Osteocyte (in vitro differentiated cells): ENCODE measurements around the gene SEPTIN10. TPM values are rescaled to one million over a fixed set of nuclear protein-coding genes. Genes with fewer than 3 reads are reported as not detected.
"Not testable (repeated sequence)": the region's sequence is repeated elsewhere in the genome, so short reads cannot be mapped to it uniquely, and the experiment has no call there.

Experiments used
- DNase-seq: peaks from one replicate; pipeline ENCODE4 v3.0.0; 2021; ENCODE audit warnings: mixed read lengths; ENCODE audit not compliant: unreplicated experiment; ENCODE audit errors: extremely low spot score
- H3K27ac Mint-ChIP-seq: one replicate; pipeline ENCODE4 v1.8.0; 2021; ENCODE audit warnings: mild to moderate bottlenecking, mixed read lengths; ENCODE audit not compliant: unreplicated experiment
- H3K27me3 Mint-ChIP-seq: one replicate; pipeline ENCODE4 v1.8.0; 2021; ENCODE audit warnings: mixed read lengths; ENCODE audit not compliant: unreplicated experiment
- H3K36me3 Mint-ChIP-seq: one replicate; pipeline ENCODE4 v1.8.0; 2021; ENCODE audit warnings: mixed read lengths; ENCODE audit not compliant: unreplicated experiment
- H3K4me1 Mint-ChIP-seq: one replicate; pipeline ENCODE4 v1.8.0; 2021; ENCODE audit warnings: mixed read lengths; ENCODE audit not compliant: unreplicated experiment
- H3K4me3 Mint-ChIP-seq: one replicate; pipeline ENCODE4 v1.8.0; 2021; ENCODE audit warnings: mild to moderate bottlenecking, moderate library complexity, mixed read lengths; ENCODE audit not compliant: unreplicated experiment
- H3K9me3 Mint-ChIP-seq: one replicate; pipeline ENCODE4 v1.8.0; 2021; ENCODE audit warnings: mixed read lengths; ENCODE audit not compliant: unreplicated experiment
- total RNA-seq: library from RNA; stranded (reverse); gene quantifications from 2 replicates; pipeline ENCODE4 v1.2.1, GENCODE V29; 2021
- TF ChIP-seq, protein P1 (sequence below): fragments of 200-600 bp; sonication (generic); IDR thresholded peaks from 2 replicates; pipeline ENCODE4 v1.5.0; 2021; ENCODE audit warnings: antibody characterized with exemption, mild to moderate bottlenecking, moderate library complexity

Gene SEPTIN10
- total RNA-seq, 1 donor from 2014 or later: 109 TPM

DNA sequence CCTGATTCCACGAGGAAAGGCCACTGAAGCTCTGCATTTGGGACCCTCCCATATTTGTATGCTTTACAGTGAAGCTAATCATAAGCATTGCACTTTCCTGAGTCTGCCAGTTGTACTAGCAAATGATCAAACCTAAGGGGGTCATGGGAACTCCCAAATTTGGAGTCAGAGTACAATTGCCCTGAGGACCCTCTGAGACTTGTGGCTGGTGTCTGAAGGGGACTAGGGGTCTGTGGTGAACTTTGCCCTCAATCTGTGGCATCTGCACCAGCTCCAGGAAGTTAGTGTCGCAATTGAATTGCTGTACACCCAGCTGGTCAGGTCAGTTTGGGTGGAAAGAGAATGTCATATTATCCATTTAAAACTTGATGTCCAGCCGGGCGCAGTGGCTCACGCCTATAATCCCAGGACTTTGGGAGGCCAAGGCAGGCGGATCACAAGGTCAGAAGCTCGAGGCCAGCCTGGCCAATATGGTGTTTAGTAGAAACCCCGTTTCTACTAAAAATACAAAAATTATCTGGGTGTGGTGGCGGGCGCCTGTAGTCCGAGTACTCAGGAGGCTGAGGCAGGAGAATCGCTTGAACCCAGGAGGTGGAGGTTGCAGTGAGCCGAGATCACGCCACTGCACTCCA lies 18.5 kb upstream of the SEPTIN10 start:
- Mint-ChIP-seq H3K4me1 (peaks cover 2% of the 10 kb centered on the region), H3K4me3 (no peak overlapping the region), H3K9me3 (no peaks in the 10 kb centered on the region), H3K36me3 (no peaks in the 10 kb centered on the region), H3K27me3 (no peaks in the 10 kb centered on the region), H3K27ac (no peak overlapping the region)
- TF ChIP-seq, protein P1, sequence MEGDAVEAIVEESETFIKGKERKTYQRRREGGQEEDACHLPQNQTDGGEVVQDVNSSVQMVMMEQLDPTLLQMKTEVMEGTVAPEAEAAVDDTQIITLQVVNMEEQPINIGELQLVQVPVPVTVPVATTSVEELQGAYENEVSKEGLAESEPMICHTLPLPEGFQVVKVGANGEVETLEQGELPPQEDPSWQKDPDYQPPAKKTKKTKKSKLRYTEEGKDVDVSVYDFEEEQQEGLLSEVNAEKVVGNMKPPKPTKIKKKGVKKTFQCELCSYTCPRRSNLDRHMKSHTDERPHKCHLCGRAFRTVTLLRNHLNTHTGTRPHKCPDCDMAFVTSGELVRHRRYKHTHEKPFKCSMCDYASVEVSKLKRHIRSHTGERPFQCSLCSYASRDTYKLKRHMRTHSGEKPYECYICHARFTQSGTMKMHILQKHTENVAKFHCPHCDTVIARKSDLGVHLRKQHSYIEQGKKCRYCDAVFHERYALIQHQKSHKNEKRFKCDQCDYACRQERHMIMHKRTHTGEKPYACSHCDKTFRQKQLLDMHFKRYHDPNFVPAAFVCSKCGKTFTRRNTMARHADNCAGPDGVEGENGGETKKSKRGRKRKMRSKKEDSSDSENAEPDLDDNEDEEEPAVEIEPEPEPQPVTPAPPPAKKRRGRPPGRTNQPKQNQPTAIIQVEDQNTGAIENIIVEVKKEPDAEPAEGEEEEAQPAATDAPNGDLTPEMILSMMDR: no peak
- DNase-seq: no peak

DNA sequence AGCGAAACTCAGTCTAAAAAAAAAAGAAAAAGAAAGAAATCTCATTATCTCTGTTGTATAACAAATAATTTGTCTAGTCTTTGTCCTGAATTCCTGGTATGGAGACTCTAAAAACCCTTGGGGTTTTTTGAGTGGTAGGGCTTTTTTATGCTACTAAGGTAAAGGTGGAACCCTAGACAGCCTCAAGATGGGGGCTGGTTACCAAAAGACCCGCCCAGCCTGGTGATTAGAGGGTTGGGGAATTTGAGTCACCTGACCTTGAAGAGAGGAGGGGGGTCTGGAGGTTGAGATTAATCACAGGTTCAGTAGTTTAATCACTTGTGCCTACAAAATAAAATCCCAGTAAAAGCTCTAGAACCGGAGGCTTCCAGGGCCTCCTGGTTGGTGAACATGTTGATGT lies 18.0 kb upstream of the SEPTIN10 start:
- Mint-ChIP-seq H3K4me3 (no peak overlapping the region), H3K9me3 (no peaks in the 10 kb centered on the region), H3K27ac (no peak overlapping the region), H3K36me3 (no peaks in the 10 kb centered on the region), H3K4me1 (peaks cover 2% of the 10 kb centered on the region), H3K27me3 (peaks cover 2% of the 10 kb centered on the region)
- TF ChIP-seq, protein P1: no peak
- no peak for DNase-seq

DNA sequence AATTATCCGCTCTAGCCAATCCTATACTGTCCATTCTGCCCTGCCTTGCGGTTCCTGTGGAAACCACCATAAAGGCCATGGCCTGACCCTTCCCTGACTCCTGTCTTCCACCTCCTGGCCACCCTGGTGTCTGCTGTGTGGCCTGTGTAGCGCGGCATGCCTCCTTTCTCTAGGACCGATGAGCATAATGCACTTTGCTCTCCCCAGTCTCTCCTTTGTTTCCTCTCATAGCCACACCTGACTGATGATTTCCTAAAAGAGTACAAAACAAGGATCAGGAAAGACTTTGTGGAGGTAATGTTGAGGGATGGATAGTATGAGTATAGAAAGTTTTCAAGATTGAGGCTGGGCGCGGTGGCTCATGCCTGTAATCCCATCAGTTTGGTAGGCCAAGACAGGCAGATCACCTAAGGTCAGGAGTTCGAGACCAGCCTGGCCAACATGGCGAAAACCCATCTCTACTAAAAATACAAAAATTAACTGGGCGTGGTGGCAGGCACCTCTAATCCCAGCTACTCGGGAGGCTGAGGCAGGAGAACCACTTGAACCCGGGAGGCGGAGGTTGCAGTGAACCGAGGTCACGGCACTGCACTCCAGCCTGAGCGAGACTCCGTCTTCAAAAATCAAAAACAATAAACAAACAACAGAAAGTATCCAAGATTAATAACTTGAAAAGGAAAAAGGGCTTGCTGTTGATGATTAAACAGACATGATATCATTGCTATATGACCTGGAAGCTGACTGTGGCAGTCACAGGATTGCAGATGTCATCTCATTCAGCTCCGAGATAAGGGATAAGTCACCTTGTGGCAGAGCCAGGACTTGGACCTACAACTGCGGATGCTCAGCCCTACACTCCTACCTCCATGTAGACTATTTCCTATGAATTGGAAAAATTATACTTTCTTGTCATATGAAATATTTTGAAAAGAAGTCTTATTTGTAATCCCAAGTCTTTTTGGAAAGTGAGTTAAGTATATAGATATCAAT lies 17.0 kb upstream of the SEPTIN10 start:
- no peak overlapping the region for H3K4me3 Mint-ChIP-seq
- H3K36me3 Mint-ChIP-seq: no peaks in the 10 kb centered on the region
- no peak overlapping the region for H3K27ac Mint-ChIP-seq
- peaks cover 3% of the 10 kb centered on the region for H3K27me3 Mint-ChIP-seq
- H3K4me1 Mint-ChIP-seq: peaks cover 2% of the 10 kb centered on the region
- H3K9me3 Mint-ChIP-seq: no peaks in the 10 kb centered on the region
- no peak for DNase-seq
- TF ChIP-seq, protein P1: no peak

DNA sequence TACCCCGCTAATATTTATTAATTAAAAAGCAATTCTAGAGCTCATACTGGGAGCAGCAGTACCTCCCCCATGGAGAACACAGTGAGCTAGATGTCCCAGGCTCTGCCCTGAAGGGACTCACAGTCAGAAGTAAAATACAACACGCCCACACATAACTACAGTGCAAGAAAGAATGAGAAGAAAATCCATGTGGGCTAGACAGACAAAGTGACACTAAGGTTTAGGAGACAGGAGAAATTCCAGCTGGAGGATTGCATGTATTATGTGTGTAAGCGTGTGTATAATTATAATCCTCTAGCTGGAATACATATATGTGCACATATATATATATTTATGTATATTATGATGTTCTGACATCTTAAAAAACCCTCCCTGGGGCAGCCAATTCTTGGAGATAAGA lies 16.1 kb upstream of the SEPTIN10 start:
- TF ChIP-seq, protein P1: no peak
- peaks cover 3% of the 10 kb centered on the region for H3K27me3 Mint-ChIP-seq
- H3K36me3 Mint-ChIP-seq: no peaks in the 10 kb centered on the region
- H3K27ac Mint-ChIP-seq: no peak overlapping the region
- no peak overlapping the region for H3K4me3 Mint-ChIP-seq
- H3K4me1 Mint-ChIP-seq: peaks cover 2% of the 10 kb centered on the region
- DNase-seq: no peak
- H3K9me3 Mint-ChIP-seq: no peaks in the 10 kb centered on the region

DNA sequence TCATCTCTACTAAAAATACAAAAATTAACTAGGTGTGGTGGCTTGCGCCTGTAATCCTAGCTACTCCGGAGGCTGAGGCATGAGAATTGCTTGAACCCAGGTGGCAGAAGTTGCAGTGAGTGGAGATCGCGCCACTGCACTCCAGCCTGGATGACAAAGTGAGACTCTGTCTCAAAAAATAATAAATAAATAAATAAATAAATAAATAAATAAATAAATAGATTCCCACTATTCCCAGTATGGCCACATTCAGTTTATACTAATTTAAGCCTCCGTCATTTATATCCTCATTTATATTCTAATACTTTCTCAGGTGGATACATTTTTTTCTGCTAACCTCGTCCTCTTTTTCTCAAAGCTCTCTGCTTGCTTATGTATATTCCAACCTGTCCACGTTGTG lies 14.6 kb upstream of the SEPTIN10 start:
- not testable (repeated sequence) for H3K27ac Mint-ChIP-seq, DNase-seq, H3K27me3 Mint-ChIP-seq, H3K36me3 Mint-ChIP-seq, H3K4me3 Mint-ChIP-seq, H3K9me3 Mint-ChIP-seq, H3K4me1 Mint-ChIP-seq
